Breast epithelium (tissue), 3 donors: ENCODE results near the gene TNFAIP8L3.

Source experiments
- CTCF ChIP-seq, 3 donors: fragments of 450-650 bp; IDR thresholded peaks; one replicate each; pipeline ENCODE4 v1.5.1; 2016 to 2017; ENCODE audit warnings: antibody characterized with exemption in 3 of 3, mild to moderate bottlenecking in 3 of 3, moderate library complexity in 3 of 3
- POLR2A ChIP-seq: fragments of 450-650 bp; IDR thresholded peaks from one replicate; pipeline ENCODE4 v1.6.1; 2016; ENCODE audit warnings: antibody characterized with exemption, mild to moderate bottlenecking, moderate library complexity

DNA sequence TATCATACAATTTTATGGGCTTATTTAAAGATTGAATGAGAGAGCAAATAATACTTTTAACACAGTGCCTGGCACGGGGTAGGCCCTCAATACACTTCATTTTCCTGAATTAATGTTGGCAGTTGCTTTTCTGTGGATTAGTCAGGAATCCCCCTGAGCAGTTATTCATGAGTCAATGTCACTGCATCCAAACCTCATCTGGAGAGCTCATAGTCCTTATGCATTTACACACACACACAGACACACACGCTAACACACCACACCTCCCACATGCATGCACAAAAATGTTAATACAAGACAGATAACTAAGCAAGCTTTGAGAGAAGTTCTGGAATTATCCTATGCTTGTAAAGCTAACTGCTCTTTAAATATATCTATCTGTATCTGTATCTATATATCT lies 34.0 kb upstream of the TNFAIP8L3 start:
- TF ChIP-seq CTCF (IDR thresholded peaks at IDR 0.05): no peak
- TF ChIP-seq POLR2A: no peak
